ENCODE results near the gene POLR1B.
"Not testable (repeated sequence)": the region's sequence is repeated elsewhere in the genome, so short reads cannot be mapped to it uniquely, and the experiment has no call there.

POLR1B gene

GRCh38 chr2:112604952-112605351, 62.7 kb downstream of the POLR1B start:
- no peak for DNase-seq

DNA sequence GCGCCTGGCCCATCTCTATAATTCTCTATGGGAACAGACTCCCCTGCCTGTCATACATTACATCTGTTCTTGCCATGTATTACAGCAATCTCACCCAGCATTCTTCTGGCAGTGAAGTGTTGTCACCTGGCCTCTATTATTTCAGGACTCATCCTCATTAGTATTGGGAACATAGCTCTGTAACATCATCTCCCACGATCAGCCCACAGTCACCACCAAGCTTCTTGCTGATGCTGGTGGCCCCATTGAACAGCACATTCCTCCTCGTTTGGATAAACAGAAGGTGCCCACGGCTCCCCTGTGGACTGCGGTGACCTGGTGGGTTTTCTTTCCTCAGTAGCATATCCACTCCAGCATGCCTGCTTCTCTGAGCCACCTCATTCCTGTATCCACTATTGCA, 63.7 kb downstream of the POLR1B start:
- no peak for DNase-seq

DNA sequence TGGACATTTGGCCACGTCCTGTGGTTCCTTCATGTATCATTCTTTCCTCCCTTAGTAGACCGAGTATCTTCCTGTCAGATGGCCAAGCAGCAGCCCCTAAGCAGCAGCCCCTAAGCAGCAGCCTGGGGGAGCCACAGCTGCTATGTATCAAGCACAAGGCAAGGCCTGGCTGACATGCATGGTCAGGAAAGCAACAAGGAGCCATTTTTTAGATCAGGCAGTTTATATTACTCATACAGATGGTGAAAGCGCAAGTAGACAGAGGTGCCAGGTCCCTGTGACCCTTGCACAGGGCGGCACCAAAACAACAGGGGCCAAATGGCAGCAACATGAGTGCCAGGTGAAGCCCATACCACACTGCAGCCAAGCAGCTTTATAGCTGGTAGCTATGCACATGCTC, 64.3 kb downstream of the POLR1B start:
- no peak for DNase-seq

DNA sequence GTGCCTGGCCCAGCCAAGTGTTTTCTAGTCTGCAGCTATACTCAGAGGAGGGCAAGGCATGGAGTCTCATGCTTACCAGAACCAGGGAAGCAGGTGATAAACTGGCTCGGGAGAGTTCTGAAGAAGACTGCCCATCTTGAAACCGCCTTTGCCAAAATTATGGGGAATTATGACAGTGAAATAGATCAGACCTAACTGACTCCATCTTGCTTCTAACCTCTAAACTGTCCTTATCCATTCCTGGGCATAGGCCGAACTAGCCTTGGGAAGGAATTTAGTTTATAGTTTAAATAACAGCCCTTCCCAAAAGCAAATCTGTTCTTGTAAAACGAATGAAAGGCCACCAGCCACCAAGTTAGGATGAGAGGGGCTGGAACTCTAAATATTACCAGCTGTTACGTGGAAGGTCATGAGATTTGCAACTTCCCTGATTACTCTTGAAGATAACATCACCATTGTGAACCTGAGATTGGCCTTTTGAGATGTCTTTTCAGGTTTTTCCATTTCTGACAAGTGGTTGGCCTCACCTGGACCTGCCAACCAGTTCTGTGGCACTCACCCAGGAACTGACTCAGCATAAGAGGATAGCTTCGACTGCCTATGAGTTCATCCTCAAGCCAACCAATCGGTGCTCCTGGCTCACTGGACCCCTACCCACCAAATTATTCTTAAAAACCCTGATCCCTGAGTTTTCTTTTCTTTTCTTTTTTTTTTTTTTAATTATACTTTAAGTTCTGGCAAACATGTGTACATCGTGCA, 65.6 kb downstream of the POLR1B start:
- no peak for DNase-seq

GRCh38 chr2:112609320-112609719, 67.1 kb downstream of the POLR1B start:
- DNase-seq: not testable (repeated sequence)

- not testable (repeated sequence) for DNase-seq
These were observed 70.0 kb downstream of the POLR1B start for GRCh38 chr2:112612283-112612682.

DNA sequence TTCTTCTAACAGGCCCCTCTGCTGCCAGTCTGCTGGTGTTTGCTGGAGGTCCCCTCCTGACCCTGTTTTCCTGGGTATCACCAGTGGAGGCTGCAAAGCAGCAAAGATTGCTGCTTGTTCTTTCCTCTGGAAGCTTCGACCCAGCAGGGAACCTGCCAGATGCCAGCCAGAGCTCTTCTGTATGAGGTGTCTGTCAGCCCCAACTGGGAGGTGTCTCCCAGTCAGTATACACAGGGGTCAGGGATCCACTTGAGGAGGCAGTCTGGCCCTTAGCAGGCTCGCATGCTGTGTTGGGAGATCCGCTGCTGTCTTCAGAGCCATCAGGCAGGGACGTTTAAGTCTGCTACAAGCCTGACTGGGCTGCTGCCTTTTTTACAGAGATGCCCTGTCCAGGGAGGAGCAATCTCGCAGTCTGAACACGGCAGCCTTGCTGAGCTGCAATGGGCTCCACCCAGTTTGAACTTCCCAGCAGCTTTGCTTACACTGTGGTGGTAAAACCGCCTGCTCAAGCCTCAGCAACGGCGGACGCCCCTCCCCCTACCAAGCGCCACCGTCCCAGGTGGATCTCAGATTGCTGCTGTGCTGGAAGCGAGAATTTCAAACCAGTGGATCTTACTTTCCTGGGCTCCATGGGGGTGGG, 72.1 kb downstream of the POLR1B start:
- DNase-seq: no peak

- no peak for DNase-seq
These were observed 72.8 kb downstream of the POLR1B start for GRCh38 chr2:112615051-112615450.

- not testable (repeated sequence) for DNase-seq
These were observed 73.5 kb downstream of the POLR1B start for GRCh38 chr2:112615798-112616197.

DNA sequence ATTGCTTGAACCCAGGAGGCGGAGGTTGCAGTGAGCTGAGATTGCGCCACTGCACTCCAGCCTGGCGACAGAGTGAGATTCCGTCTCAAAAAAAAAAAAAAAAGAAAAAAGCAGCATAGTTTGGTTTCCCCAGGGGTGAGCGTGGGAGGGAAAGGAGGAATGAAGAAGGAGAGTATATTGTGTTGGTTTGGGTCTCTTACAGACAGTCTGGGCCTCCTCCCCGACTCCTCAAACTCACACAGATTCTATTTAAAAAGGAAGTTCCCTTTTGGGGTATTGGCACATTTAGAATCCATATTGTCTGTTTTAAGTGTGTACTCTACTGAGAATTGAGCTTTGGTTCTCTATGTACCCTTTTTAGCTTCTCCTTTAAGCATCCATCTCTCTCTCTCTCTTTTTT, 76.1 kb downstream of the POLR1B start:
- no peak for DNase-seq

- DNase-seq: no peak
These were observed 79.7 kb downstream of the POLR1B start for GRCh38 chr2:112621790-112622527.

GRCh38 chr2:112622528-112622849, 80.2 kb downstream of the POLR1B start:
- peak; percentile 81 for DNase-seq

GRCh38 chr2:112623913-112624777, 81.9 kb downstream of the POLR1B start:
- peak; percentile 69 for DNase-seq

DNA sequence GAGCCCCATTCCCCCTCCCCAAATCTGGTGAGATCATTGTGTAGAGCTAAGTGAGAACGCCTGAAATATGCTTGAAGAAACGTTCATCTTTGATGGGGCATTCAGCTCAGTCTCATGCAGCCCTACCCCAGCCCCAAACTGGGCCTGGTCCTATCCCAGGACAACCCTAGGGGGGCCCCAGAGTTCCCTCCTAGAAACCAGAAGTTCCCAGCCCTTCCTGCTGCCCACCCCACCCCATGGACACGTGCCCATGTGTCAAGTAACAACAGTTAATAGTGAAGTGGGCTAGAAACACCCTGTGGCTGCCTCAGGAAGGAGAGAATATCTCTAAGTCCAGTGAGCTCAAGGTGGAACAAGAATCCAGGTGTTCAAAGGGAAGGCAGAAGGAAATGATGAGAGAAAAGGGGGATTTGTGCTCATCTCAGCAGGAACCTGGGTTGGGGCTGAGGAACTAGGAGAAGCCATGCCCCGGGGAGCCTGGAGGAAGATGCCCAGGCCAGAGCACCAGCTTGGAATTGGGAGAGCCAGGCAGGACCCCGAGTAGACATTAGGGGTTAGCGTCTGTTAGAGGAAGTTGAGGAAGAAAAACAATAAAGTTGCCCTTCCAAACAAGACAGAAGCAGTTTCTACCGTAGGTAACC, 83.3 kb downstream of the POLR1B start:
- no peak for DNase-seq

DNA sequence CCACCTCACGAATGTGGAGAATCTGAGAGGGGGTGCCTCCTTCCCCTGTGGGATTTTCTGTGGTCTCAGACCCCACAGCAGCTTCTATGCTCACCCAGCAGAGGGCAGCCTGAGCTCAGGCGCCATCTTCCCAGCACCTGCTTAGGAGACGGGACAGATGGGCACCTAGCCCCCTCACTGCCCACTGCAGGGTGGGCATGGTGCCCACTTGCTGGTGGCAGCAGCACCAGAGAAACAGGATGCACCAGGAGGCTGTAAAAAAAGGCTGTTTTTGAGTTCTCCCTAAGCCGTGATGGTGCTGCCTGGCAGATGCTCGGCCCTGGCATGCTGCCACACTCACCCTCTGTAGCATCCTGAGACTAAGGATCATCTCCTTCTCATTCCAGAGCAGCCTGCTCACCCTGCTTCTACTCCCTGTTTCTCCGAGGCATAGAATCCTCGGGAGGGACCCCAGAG, 84.4 kb downstream of the POLR1B start:
- DNase-seq: peak; percentile 31
